ENCODE results near the gene PIGU.

Gene PIGU

DNA sequence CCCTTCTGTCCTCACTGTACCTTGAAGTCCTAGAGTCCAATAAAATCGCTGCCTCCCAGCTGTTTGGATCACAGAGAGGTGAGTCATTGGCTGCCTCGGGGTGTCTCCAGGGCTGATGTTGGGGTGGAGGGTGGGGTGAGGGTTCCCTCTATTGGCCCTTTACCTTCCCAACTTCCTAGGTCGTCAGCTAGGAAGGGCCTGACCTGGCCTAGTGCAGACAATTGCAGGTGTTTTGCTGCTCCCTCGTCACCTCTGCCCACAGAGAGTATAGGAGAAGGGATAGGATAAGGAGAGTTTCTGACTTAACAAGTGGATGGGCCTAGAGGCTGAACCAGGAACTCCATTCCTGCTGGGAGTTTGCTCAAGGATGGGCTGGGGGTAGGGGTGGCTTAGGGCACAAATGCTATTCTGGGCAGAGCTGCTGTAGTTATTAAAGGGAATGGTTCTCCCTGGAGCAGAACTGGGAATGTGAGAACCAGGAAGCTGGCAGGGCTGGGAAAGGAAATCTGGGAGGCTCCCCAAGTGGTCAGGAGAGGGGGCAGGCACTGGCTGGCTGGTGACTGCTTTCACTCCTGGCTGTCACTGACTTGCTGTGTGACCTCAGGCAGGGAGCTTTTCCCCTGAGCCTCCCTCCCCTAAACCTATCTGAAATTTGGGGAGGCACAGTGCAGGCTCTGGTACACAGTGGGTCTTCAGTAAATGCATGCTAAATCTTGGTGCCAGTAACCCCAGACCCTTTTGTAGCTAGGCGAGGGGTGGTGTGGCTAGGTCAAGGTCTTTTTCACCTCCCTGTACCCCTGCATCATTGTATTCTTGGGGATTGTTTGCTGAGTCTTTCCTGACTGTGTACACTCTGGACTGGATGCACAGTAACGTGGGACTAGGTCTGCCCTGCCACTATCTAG is 28.8 kb upstream of the PIGU start:
- Histone ChIP-seq H3K4me3 (ENCODE audit: low read depth, low read length) (no peak overlapping the region), H3K4me1 (ENCODE audit: control insufficient read depth, insufficient read depth, low read length) (peaks cover 10% of the 10 kb centered on the region), H3K27ac (ENCODE audit: extremely low read depth, low read depth, low read length) (no peak overlapping the region), H3K9me3 (ENCODE audit: control insufficient read depth, insufficient read depth, low read depth, low read length) (no peaks in the 10 kb centered on the region), H3K36me3 (ENCODE audit: control insufficient read depth in 2 of 2, insufficient read depth in 1 of 2, low read length in 2 of 2) (peaks cover 0 to 3% of the 10 kb centered on the region in 2 experiments; a peak in 1 of 3 replicates)
- POLR2A ChIA-PET: interaction anchor here (0.9 kb wide), 1 partner anchor 29 kb away, joined by 3 read pairs; the partner anchor contains the start of gene PIGU
- CTCF ChIA-PET: interaction anchor here (0.6 to 1.2 kb wide), 4 partner anchors 8 to 600 kb away, joined by 3 to 4 read pairs (median 3); no protein-coding TSS in a partner anchor
- TF ChIP-seq ZNF830 (tag by site-specific recombination; IDR thresholded peaks at IDR 0.05; ENCODE audit: low read depth): no peak
- peak; percentile 40; the same call in 1 of the 2 replicates for TF ChIP-seq IKZF3 (tag by site-specific recombination; IDR thresholded peaks at IDR 0.05)
- TF ChIP-seq GLIS1 (tag by site-specific recombination; IDR thresholded peaks at IDR 0.05): peak; percentile 10; the same call in 1 of the 2 replicates
- 0 out of 2 replicates have a peak, but pooled peaks have one; percentile 20 for TF ChIP-seq SP2 (tag by site-specific recombination; IDR thresholded peaks at IDR 0.05)
- 0 out of 2 replicates have a peak, but pooled peaks have one; percentile 12 for TF ChIP-seq ZNF341 (tag by site-specific recombination; IDR thresholded peaks at IDR 0.05; ENCODE audit: low read depth)
- TF ChIP-seq ZNF704 (tag by site-specific recombination; IDR thresholded peaks at IDR 0.05): no peak
- peak; percentile 78 for TF ChIP-seq PRDM10 (tag by site-specific recombination; IDR thresholded peaks at IDR 0.05)
- peak; percentile 58 for TF ChIP-seq SCRT2 (tag by site-specific recombination; IDR thresholded peaks at IDR 0.05)
- no peak for TF ChIP-seq ZNF16 (tag by site-specific recombination; IDR thresholded peaks at IDR 0.05; ENCODE audit: low read depth)
- TF ChIP-seq PRDM6 (tag by site-specific recombination; IDR thresholded peaks at IDR 0.05): no peak
- TF ChIP-seq, protein P1, sequence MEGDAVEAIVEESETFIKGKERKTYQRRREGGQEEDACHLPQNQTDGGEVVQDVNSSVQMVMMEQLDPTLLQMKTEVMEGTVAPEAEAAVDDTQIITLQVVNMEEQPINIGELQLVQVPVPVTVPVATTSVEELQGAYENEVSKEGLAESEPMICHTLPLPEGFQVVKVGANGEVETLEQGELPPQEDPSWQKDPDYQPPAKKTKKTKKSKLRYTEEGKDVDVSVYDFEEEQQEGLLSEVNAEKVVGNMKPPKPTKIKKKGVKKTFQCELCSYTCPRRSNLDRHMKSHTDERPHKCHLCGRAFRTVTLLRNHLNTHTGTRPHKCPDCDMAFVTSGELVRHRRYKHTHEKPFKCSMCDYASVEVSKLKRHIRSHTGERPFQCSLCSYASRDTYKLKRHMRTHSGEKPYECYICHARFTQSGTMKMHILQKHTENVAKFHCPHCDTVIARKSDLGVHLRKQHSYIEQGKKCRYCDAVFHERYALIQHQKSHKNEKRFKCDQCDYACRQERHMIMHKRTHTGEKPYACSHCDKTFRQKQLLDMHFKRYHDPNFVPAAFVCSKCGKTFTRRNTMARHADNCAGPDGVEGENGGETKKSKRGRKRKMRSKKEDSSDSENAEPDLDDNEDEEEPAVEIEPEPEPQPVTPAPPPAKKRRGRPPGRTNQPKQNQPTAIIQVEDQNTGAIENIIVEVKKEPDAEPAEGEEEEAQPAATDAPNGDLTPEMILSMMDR (tag by site-specific recombination; IDR thresholded peaks at IDR 0.05): peak; percentile 37
- TF ChIP-seq BCL11A (tag by site-specific recombination; IDR thresholded peaks at IDR 0.05; ENCODE audit: low read depth): no peak
- TF ChIP-seq ZNF654 (tag by site-specific recombination; IDR thresholded peaks at IDR 0.05; ENCODE audit: low read depth): 0 out of 2 replicates have a peak, but pooled peaks have one; percentile 22

GRCh38 chr20:34705008-34705396 is 28.1 kb upstream of the PIGU start:
- H3K36me3 ChIP-seq (ENCODE audit: control insufficient read depth in 2 of 2, insufficient read depth in 1 of 2, low read length in 2 of 2): no peaks in the 10 kb centered on the region
- TF ChIP-seq ZBTB17 (tag by site-specific recombination; IDR thresholded peaks at IDR 0.05) (peak; percentile 28; the same call in 1 of the 2 replicates), KLF16 (tag by site-specific recombination; IDR thresholded peaks at IDR 0.05) (no peak)
- ChIA-PET POLR2A (interaction anchor here (1.1 kb wide), 1 partner anchor 65 kb away, joined by 3 read pairs; no protein-coding TSS in a partner anchor), CTCF (interaction anchor here (0.6 kb wide), 1 partner anchor 600 kb away, joined by 3 read pairs; no protein-coding TSS in a partner anchor)
- peak overlapping the region; percentile 73 for H3K4me3 ChIP-seq (ENCODE audit: low read depth, low read length)
- no peaks in the 10 kb centered on the region for H3K9me3 ChIP-seq (ENCODE audit: control insufficient read depth, insufficient read depth, low read depth, low read length)
- H3K4me1 ChIP-seq (ENCODE audit: control insufficient read depth, insufficient read depth, low read length): peaks cover 10% of the 10 kb centered on the region
- H3K27ac ChIP-seq (ENCODE audit: extremely low read depth, low read depth, low read length): peak overlapping the region; percentile 80

Data from HEK293 (cell line).